Measurements from ENCODE around the gene MACF1. TPM values are rescaled to one million over a fixed set of nuclear protein-coding genes. Genes with fewer than 3 reads are reported as not detected.

The MACF1 gene
- total and polyA plus RNA-seq, 4 donors: 23.3 to 216 (median 51.2) TPM

- whole genome bisulfite sequencing: 78% methylated on average over 6 of the region's 6 CpGs
- Histone ChIP-seq H3K4me3 (ENCODE audit: low read depth in 1 of 3, low read length in 3 of 3) (no peak overlapping the region), H3K9ac (ENCODE audit: low read depth in 1 of 2, low read length in 2 of 2) (no peak overlapping the region), H3K36me3 (ENCODE audit: control insufficient read depth in 4 of 4, insufficient read depth in 3 of 4, low read depth in 1 of 4, low read length in 3 of 4) (no peaks in the 10 kb centered on the region), H3K9me3 (ENCODE audit: control insufficient read depth in 4 of 4, low read length in 3 of 4) (no peaks in the 10 kb centered on the region), H3K27ac (ENCODE audit: low read depth in 1 of 2, low read length in 2 of 2) (peak overlapping the region in 1 of 2 donors; percentile 25), H3K4me1 (ENCODE audit: control insufficient read depth in 4 of 4, insufficient read depth in 4 of 4, low read length in 3 of 4) (peaks cover 2 to 28% (median 19%) of the 10 kb centered on the region in 4 donors), H3K27me3 (ENCODE audit: control insufficient read depth in 4 of 4, insufficient read depth in 4 of 4, low read length in 3 of 4) (no peaks in the 10 kb centered on the region)
- TF ChIP-seq YY1 (IDR thresholded peaks at IDR 0.05) (no peak), RXRA (IDR thresholded peaks at IDR 0.05) (no peak), FOXA2 (IDR thresholded peaks at IDR 0.05) (no peak), ZBTB33 (IDR thresholded peaks at IDR 0.05) (no peak), GABPA (IDR thresholded peaks at IDR 0.05 in 1 of 2, conservative IDR thresholded peaks at IDR 0.05 in 1 of 2) (no peak), RAD21 (IDR thresholded peaks at IDR 0.05) (no peak), JUND (IDR thresholded peaks at IDR 0.05) (no peak), REST (IDR thresholded peaks at IDR 0.05) (no peak), TAF1 (conservative IDR thresholded peaks at IDR 0.05) (no peak), NR2F2 (IDR thresholded peaks at IDR 0.05) (no peak), HNF4G (IDR thresholded peaks at IDR 0.05) (no peak), SP1 (IDR thresholded peaks at IDR 0.05) (no peak), FOXA1 (IDR thresholded peaks at IDR 0.05) (no peak), HNF4A (conservative IDR thresholded peaks at IDR 0.05) (no peak), EGR1 (IDR thresholded peaks at IDR 0.05; ENCODE audit: low read depth in 2 of 2) (no peak), CTCF (IDR thresholded peaks at IDR 0.05; ENCODE audit: low read depth, low read length, missing input control) (no peak)
- TF ChIP-seq, protein P1, sequence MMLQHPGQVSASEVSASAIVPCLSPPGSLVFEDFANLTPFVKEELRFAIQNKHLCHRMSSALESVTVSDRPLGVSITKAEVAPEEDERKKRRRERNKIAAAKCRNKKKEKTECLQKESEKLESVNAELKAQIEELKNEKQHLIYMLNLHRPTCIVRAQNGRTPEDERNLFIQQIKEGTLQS (IDR thresholded peaks at IDR 0.05): no peak
- TF ChIP-seq, protein P2, sequence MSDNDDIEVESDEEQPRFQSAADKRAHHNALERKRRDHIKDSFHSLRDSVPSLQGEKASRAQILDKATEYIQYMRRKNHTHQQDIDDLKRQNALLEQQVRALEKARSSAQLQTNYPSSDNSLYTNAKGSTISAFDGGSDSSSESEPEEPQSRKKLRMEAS (IDR thresholded peaks at IDR 0.05): no peak
- no peak for DNase-seq (ENCODE audit: low spot score)
Observed at GRCh38 chr1:39196244-39197215, 8.0 kb upstream of the MACF1 start.
